GM12878 (cell line): ENCODE data around the gene CREG2. TPM values are rescaled to one million over a fixed set of nuclear protein-coding genes. Genes with fewer than 3 reads are reported as not detected.
A peak's percentile ranks its signal among the peaks of the same experiment; 100 is the strongest.

Experiments
- ATAC-seq: fragments of 200-7000 bp; cut with Tn5 transposase; 3 replicates; pipeline ENCODE4 v1.9.1; 2020; ENCODE audit warnings: mild to moderate bottlenecking, moderate library complexity
- BruUV-seq: library from RNA; stranded (reverse); fragments of 400-500 nt; replicated peaks from 2 replicates; lab custom pipeline; 2021; lab: Mats Ljungman, UMichigan
- CTCF ChIA-PET: fragments of 300-600 bp; sonication (Branson Sonifier 250); formaldehyde crosslinking; extraction: SDS; loops from one replicate; lab custom pipeline; 2021; ENCODE audit warnings: inconsistent platforms; lab: Yijun Ruan, JAX
- POLR2A ChIA-PET: fragments of 350-600 bp; formaldehyde crosslinking; extraction: SDS; loops from one replicate; lab custom pipeline; 2021; ENCODE audit warnings: inconsistent platforms; lab: Charles Lee
- RAD21 ChIA-PET: fragments of 300-600 bp; sonication (Branson Sonifier 250); formaldehyde crosslinking; loops from one replicate; lab custom pipeline; 2023; ENCODE audit warnings: antibody characterized with exemption; ENCODE audit not compliant: unreplicated experiment; lab: Charles Lee
- SMC1A ChIA-PET: fragments of 300-600 bp; sonication (Branson Sonifier 250); formaldehyde crosslinking; loops from one replicate; lab custom pipeline; 2023; ENCODE audit not compliant: unreplicated experiment, uncharacterized antibody; lab: Charles Lee
- DNase-seq: peaks from one replicate; pipeline ENCODE4 v3.0.0-alpha.2; 2011; ENCODE audit warnings: low read depth, low spot score
- FAIRE-seq: peaks from 3 replicates; lab custom pipeline; 2011; peaks lifted over from hg19 to GRCh38; lab: Jason Lieb, UNC
- H2AFZ ChIP-seq: 2 replicates; pipeline ENCODE4 v1.6.0; 2011; ENCODE audit warnings: low read depth, low read length, control low read depth; ENCODE audit not compliant: control insufficient read depth
- H3K27ac ChIP-seq: 2 replicates; pipeline ENCODE4 v1.5.1; 2011; ENCODE audit warnings: control low read depth; ENCODE audit not compliant: control insufficient read depth, insufficient read depth
- H3K27me3 ChIP-seq, 2 experiments: replicated peaks in 1 of 2; 2 replicates each; pipeline versions ENCODE4 v1.6.0 to v1.6.1; 2011; ENCODE audit warnings: low read length in 1 of 2; ENCODE audit not compliant: control insufficient read depth in 2 of 2, insufficient read depth in 2 of 2
- H3K36me3 ChIP-seq, 2 experiments: 2 replicates each; pipeline ENCODE4 v1.5.1; 2011; ENCODE audit warnings: low read length in 1 of 2; ENCODE audit not compliant: control insufficient read depth in 2 of 2, insufficient read depth in 2 of 2
- H3K4me1 ChIP-seq: 2 replicates; pipeline ENCODE4 v1.6.1; 2011; ENCODE audit warnings: mild to moderate bottlenecking, low read length, moderate library complexity, mixed read lengths; ENCODE audit not compliant: control insufficient read depth, insufficient read depth
- H3K4me2 ChIP-seq: 2 replicates; pipeline ENCODE4 v1.6.0; 2011; ENCODE audit warnings: control low read depth; ENCODE audit not compliant: control insufficient read depth, insufficient read depth
- H3K4me3 ChIP-seq: fragments of 200-600 bp; sonication (generic); 2 replicates; pipeline ENCODE4 v1.5.1; 2016
- H3K79me2 ChIP-seq: 2 replicates; pipeline ENCODE4 v1.6.0; 2011; ENCODE audit warnings: low read length; ENCODE audit not compliant: control insufficient read depth, insufficient read depth
- H3K9ac ChIP-seq: 2 replicates; pipeline ENCODE4 v1.8.0; 2011; ENCODE audit warnings: low read length, control low read depth, mixed read lengths; ENCODE audit not compliant: control insufficient read depth, insufficient read depth
- H3K9me3 ChIP-seq: replicated peaks from 3 replicates; pipeline ENCODE4 v1.5.1; 2011; ENCODE audit warnings: mild to moderate bottlenecking, low read length; ENCODE audit not compliant: control insufficient read depth, insufficient read depth
- H4K20me1 ChIP-seq: 2 replicates; pipeline ENCODE4 v1.6.0; 2011; ENCODE audit not compliant: control insufficient read depth, insufficient read depth
- BRCA1 ChIP-seq: IDR thresholded peaks from 2 replicates; pipeline ENCODE4 v1.6.1; 2011; ENCODE audit warnings: low read depth, low read length, improper control_type of control experiment
- CEBPB ChIP-seq, 2 experiments: fragments of 150-350 bp in 1 of 2; IDR thresholded peaks; 2 replicates each; pipeline ENCODE4 v1.6.1; 2012 to 2014; ENCODE audit warnings: low read depth in 2 of 2, low read length in 2 of 2, borderline replicate concordance in 1 of 2, inconsistent platforms in 1 of 2
- CTCF ChIP-seq, 3 experiments: IDR thresholded peaks in 2 of 3; conservative IDR thresholded peaks in 1 of 3; 2 replicates each; pipeline ENCODE4 v1.5.1; 2011; ENCODE audit warnings: low read depth in 3 of 3, low read length in 3 of 3, mild to moderate bottlenecking in 3 of 3, control low read depth in 2 of 3, moderate library complexity in 2 of 3, inconsistent platforms in 1 of 3, mixed read lengths in 1 of 3; ENCODE audit not compliant: control insufficient read depth in 2 of 3, insufficient read depth in 1 of 3; ENCODE audit errors: extremely low read depth in 1 of 3
- ELK1 ChIP-seq: IDR thresholded peaks from 2 replicates; pipeline ENCODE4 v1.6.1; 2012; ENCODE audit warnings: low read depth, low read length, improper control_type of control experiment
- ETV6 ChIP-seq, 2 experiments: fragments of 450-650 bp in 1 of 2; IDR thresholded peaks in 1 of 2; conservative IDR thresholded peaks in 1 of 2; 2 replicates each; pipeline ENCODE4 v1.6.1; 2014; ENCODE audit warnings: antibody characterized with exemption in 1 of 2, borderline replicate concordance in 1 of 2, low read depth in 1 of 2, mild to moderate bottlenecking in 1 of 2, moderate library complexity in 1 of 2
- IKZF2 ChIP-seq, 2 experiments: fragments of 450-650 bp; IDR thresholded peaks; 2 replicates each; pipeline ENCODE4 v1.6.1; 2017; ENCODE audit warnings: mild to moderate bottlenecking in 2 of 2, moderate library complexity in 2 of 2
- RELA ChIP-seq: fragments of 450-650 bp; IDR thresholded peaks from 2 replicates; pipeline ENCODE4 v1.8.0; 2014; ENCODE audit warnings: borderline replicate concordance; ENCODE audit not compliant: partially characterized antibody
- TARDBP ChIP-seq: IDR thresholded peaks from 2 replicates; pipeline ENCODE4 v1.6.1; 2016; ENCODE audit warnings: borderline replicate concordance
- TCF12 ChIP-seq: IDR thresholded peaks from 2 replicates; pipeline ENCODE4 v1.6.1; 2011; ENCODE audit warnings: low read depth, mild to moderate bottlenecking, low read length
- ZNF207 ChIP-seq: fragments of 450-650 bp; IDR thresholded peaks from 2 replicates; pipeline ENCODE4 v1.6.1; 2014; ENCODE audit warnings: antibody characterized with exemption, mild to moderate bottlenecking, borderline replicate concordance
- ZNF384 ChIP-seq: IDR thresholded peaks from 2 replicates; pipeline ENCODE4 v1.6.1; 2012; ENCODE audit warnings: low read depth, mild to moderate bottlenecking, low read length, improper control_type of control experiment, borderline replicate concordance
- ZNF687 ChIP-seq: fragments of 450-650 bp; IDR thresholded peaks from 2 replicates; pipeline ENCODE4 v1.6.1; 2017; ENCODE audit warnings: mild to moderate bottlenecking, moderate library complexity
- ZSCAN29 ChIP-seq: fragments of 450-650 bp; IDR thresholded peaks from 2 replicates; pipeline ENCODE4 v1.6.1; 2017; ENCODE audit warnings: mild to moderate bottlenecking, moderate library complexity
- WGBS: methylation state at CpG from one replicate; pipeline ENCODE4 v1.1.6; 2016; ENCODE audit warnings: low lambda C conversion rate; ENCODE audit not compliant: insufficient replicate concordance, insufficient coverage; ENCODE audit errors: missing lambda C conversion rate; 5-methylcytosine and 5-hydroxymethylcytosine counted together
- in situ Hi-C: fragments of 300-500 bp; cut with MboI; formaldehyde crosslinking; loops from 9 replicates; pipeline ENCODE4 v1.14.3; 2018; ENCODE audit warnings: mixed read lengths
- intact Hi-C: fragments of 100-400 bp; cut with micrococcal nuclease; formaldehyde crosslinking; loops from one replicate; pipeline ENCODE4 v1.14.2; 2022; ENCODE audit not compliant: unreplicated experiment
- polyA plus RNA-seq, 11 experiments: library from polyadenylated mRNA; depleted of rRNA in 4 of 11; unstranded in 6 of 11; stranded (reverse) in 5 of 11; fragments of >200 nt; fragmentation: Nextera tagmentation in 4 of 11; fragmentation: Illumina TruSeq in 1 of 11; extraction: Ambion mirVana in 4 of 11; extraction: Trizol in 1 of 11; gene quantifications; 1 replicate in 1 of 11; 2 replicates in 10 of 11; pipeline versions ENCODE4 v1.2.1 to v1.2.3, GENCODE V29; 2011 to 2016; ENCODE audit warnings: inconsistent platforms in 2 of 11, missing spikeins in 2 of 11, low read depth in 1 of 11
- total RNA-seq, 4 experiments: library from RNA; depleted of rRNA in 3 of 4; stranded (reverse); fragments of >200 nt in 3 of 4; fragmentation: Illumina TruSeq in 1 of 4; extraction: Trizol in 1 of 4; gene quantifications; 2 replicates each; pipeline versions ENCODE4 v1.2.1 to v1.2.3, GENCODE V29; 2013 to 2021

Gene CREG2
- total and polyA plus RNA-seq, 10 of the 15 experiments (the other 5 are each of a cell fraction or from before 2014, with no cell fraction given), result not detected

DNA sequence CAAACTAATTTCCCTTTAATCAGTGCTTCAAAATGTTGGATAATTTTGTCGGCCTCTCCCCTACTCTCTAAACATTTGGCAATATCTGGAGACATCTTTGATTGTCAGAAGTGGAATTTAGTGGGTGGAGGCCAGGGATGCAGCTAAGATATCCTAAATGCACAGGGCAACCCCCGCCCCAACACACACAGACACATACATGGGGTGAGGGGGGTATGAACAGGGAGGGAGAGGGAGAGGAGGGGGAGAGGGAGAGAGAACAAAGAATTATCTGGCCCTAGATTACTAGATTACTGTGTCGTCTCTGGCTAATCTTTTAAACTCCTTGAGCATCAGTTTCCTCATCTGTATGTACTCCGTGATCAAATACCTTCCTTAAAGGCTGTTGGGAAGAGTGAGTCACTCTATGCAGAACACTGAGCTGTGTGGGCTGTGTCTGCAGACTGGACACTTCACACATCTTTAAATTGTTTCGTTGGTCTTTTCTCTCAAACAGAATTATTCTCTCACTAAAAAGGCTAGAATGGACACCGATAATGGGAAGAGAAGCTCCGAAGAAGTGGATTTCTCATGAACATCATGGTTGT lies 81.7 kb downstream of the CREG2 start (continued):
- TF ChIP-seq TCF12, result no peak
- TF ChIP-seq, all 136 proteins: peak for 0

DNA sequence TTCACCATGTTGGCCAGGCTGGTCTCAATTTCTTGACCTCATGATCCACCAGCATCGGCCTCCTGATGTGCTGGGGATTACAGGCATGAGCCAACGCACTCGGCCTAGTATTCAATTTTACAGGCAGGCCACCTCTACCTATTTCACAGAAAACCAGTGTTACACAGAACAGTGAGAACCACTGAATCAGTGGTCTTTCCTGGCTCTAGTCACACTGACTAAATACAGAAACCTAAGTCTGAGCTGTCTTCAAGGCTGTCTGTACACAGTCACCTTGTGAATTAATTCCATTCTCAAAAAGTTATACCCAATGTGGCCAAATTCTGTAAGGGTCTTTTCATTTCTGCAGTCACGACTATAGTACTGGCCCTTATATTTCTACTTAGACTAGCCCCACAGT lies 82.3 kb downstream of the CREG2 start:
- peak overlapping the region; percentile 70; the same call in 1 of the 2 replicates for H3K4me3 ChIP-seq
- peaks cover 30% of the 10 kb centered on the region for H3K4me1 ChIP-seq
- no peak for TF ChIP-seq ZNF207
- no peak for TF ChIP-seq BRCA1
- TF ChIP-seq ZSCAN29, result no peak
- no peak for TF ChIP-seq ETV6 (conservative IDR thresholded peaks at IDR 0.05 in 1 of 2, IDR thresholded peaks at IDR 0.05 in 1 of 2; ENCODE audit: borderline replicate concordance in 1 of 2, low read depth in 1 of 2)
- no peak for TF ChIP-seq RELA
- no peak for TF ChIP-seq CTCF (IDR thresholded peaks at IDR 0.05 in 2 of 3, conservative IDR thresholded peaks at IDR 0.05 in 1 of 3; ENCODE audit: control insufficient read depth in 2 of 3, extremely low read depth in 1 of 3, insufficient read depth in 1 of 3, low read depth in 3 of 3, low read length in 3 of 3)
- TF ChIP-seq IKZF2 (IDR thresholded peaks at IDR 0.05), result no peak
- no peak for TF ChIP-seq ZNF384
- TF ChIP-seq ZNF687, result no peak
- TF ChIP-seq CEBPB (IDR thresholded peaks at IDR 0.05; ENCODE audit: borderline replicate concordance in 1 of 2, low read depth in 2 of 2, low read length in 2 of 2), result no peak
- no peak for TF ChIP-seq ELK1
- TF ChIP-seq TARDBP, result no peak

More for the DNA sequence above, 82.3 kb downstream of the CREG2 start:
- in situ Hi-C loops, result no loop called here
- SMC1A ChIA-PET, result interaction anchor here (0.7 to 2.0 kb wide), 3 partner anchors 11 to 52 kb away, joined by 3 to 7 read pairs (median 6); partner anchors contain the start of gene CNOT11
- Histone ChIP-seq H4K20me1 (no peaks in the 10 kb centered on the region), H3K4me2 (peak overlapping the region; percentile 87; the same call in 1 of the 2 replicates), H3K9me3 (no peaks in the 10 kb centered on the region), H3K36me3 (no peaks in the 10 kb centered on the region), H3K27ac (no peak overlapping the region), H2AFZ (no peak overlapping the region), H3K27me3 (no peaks in the 10 kb centered on the region), H3K79me2 (peaks cover 18% of the 10 kb centered on the region), H3K9ac (no peak overlapping the region)
- ATAC-seq (no peak), DNase-seq (no peak), FAIRE-seq (no peak)
- intact Hi-C loops, result loop anchor here (5.0 kb wide), 1 partner anchor 33 kb away; no protein-coding TSS in a partner anchor
- 74% methylated on average over 4 of the region's 4 CpGs for WGBS
- CTCF ChIA-PET, result interaction anchor here (0.9 kb wide), 1 partner anchor 64 kb away, joined by 3 read pairs; no protein-coding TSS in a partner anchor
- POLR2A ChIA-PET, result interaction anchor here (0.9 to 1.5 kb wide), 4 partner anchors 12 to 296 kb away, joined by 3 to 8 read pairs (median 4); partner anchors contain the start of gene CNOT11
- RAD21 ChIA-PET, result no interaction called here
- BruUV-seq, result no TSS peak
